Measurements from ENCODE around the gene MAP3K7. TPM values are rescaled to one million over a fixed set of nuclear protein-coding genes. Genes with fewer than 3 reads are reported as not detected.

MAP3K7 gene
- total and polyA plus RNA-seq, 4 donors = 5.5 to 17.2 (median 11.5) TPM

GRCh38 chr6:90502381-90502780, 84.5 kb downstream of the MAP3K7 start:
- no peaks in the 10 kb centered on the region for H3K9me3 ChIP-seq (ENCODE audit: control insufficient read depth in 4 of 4, low read length in 3 of 4)
- WGBS = 89% methylated on average over 3 of the region's 3 CpGs
- peaks cover 2 to 12% (median 6%) of the 10 kb centered on the region in 4 donors for H3K4me1 ChIP-seq (ENCODE audit: control insufficient read depth in 4 of 4, insufficient read depth in 4 of 4, low read length in 3 of 4)
- no peak for DNase-seq (ENCODE audit: low spot score)
- no peak overlapping the region for H3K9ac ChIP-seq (ENCODE audit: low read depth in 1 of 2, low read length in 2 of 2)
- no peaks in the 10 kb centered on the region for H3K36me3 ChIP-seq (ENCODE audit: control insufficient read depth in 4 of 4, insufficient read depth in 3 of 4, low read depth in 1 of 4, low read length in 3 of 4)
- TF ChIP-seq RXRA (IDR thresholded peaks at IDR 0.05) (no peak), ZBTB33 (IDR thresholded peaks at IDR 0.05) (no peak), JUND (IDR thresholded peaks at IDR 0.05) (no peak), GABPA (IDR thresholded peaks at IDR 0.05 in 1 of 2, conservative IDR thresholded peaks at IDR 0.05 in 1 of 2) (no peak), FOXA1 (IDR thresholded peaks at IDR 0.05) (no peak), HNF4A (conservative IDR thresholded peaks at IDR 0.05) (no peak), TAF1 (conservative IDR thresholded peaks at IDR 0.05) (no peak), REST (IDR thresholded peaks at IDR 0.05) (no peak), CTCF (IDR thresholded peaks at IDR 0.05; ENCODE audit: low read depth, low read length, missing input control) (no peak), EGR1 (IDR thresholded peaks at IDR 0.05; ENCODE audit: low read depth in 2 of 2) (no peak), RAD21 (IDR thresholded peaks at IDR 0.05) (no peak), YY1 (IDR thresholded peaks at IDR 0.05) (no peak), NR2F2 (IDR thresholded peaks at IDR 0.05) (no peak), FOXA2 (IDR thresholded peaks at IDR 0.05) (no peak)
- H3K4me3 ChIP-seq (ENCODE audit: low read depth in 1 of 3, low read length in 3 of 3) = no peak overlapping the region
- no peaks in the 10 kb centered on the region for H3K27me3 ChIP-seq (ENCODE audit: control insufficient read depth in 4 of 4, insufficient read depth in 4 of 4, low read length in 3 of 4)
- no peak overlapping the region for H3K27ac ChIP-seq (ENCODE audit: low read depth in 1 of 2, low read length in 2 of 2)

GRCh38 chr6:90500458-90500857, 86.4 kb downstream of the MAP3K7 start:
- no peak overlapping the region for H3K4me3 ChIP-seq (ENCODE audit: low read depth in 1 of 3, low read length in 3 of 3)
- 89% methylated on average over 9 of the region's 9 CpGs for WGBS
- H3K27ac ChIP-seq (ENCODE audit: low read depth in 1 of 2, low read length in 2 of 2) = no peak overlapping the region
- no peaks in the 10 kb centered on the region for H3K27me3 ChIP-seq (ENCODE audit: control insufficient read depth in 4 of 4, insufficient read depth in 4 of 4, low read length in 3 of 4)
- H3K36me3 ChIP-seq (ENCODE audit: control insufficient read depth in 4 of 4, insufficient read depth in 3 of 4, low read depth in 1 of 4, low read length in 3 of 4) = no peaks in the 10 kb centered on the region
- DNase-seq (ENCODE audit: low spot score) = no peak
- H3K9me3 ChIP-seq (ENCODE audit: control insufficient read depth in 4 of 4, low read length in 3 of 4) = no peaks in the 10 kb centered on the region
- no peak overlapping the region for H3K9ac ChIP-seq (ENCODE audit: low read depth in 1 of 2, low read length in 2 of 2)
- TF ChIP-seq GABPA (IDR thresholded peaks at IDR 0.05 in 1 of 2, conservative IDR thresholded peaks at IDR 0.05 in 1 of 2) (no peak), HNF4G (IDR thresholded peaks at IDR 0.05) (no peak), FOXA2 (IDR thresholded peaks at IDR 0.05) (no peak), CTCF (IDR thresholded peaks at IDR 0.05; ENCODE audit: low read depth, low read length, missing input control) (no peak)
- peaks cover 2 to 12% (median 6%) of the 10 kb centered on the region in 4 donors for H3K4me1 ChIP-seq (ENCODE audit: control insufficient read depth in 4 of 4, insufficient read depth in 4 of 4, low read length in 3 of 4)

Measured in liver (tissue), 9 donors.